ENCODE measurements around the gene TMEFF2.

DNA sequence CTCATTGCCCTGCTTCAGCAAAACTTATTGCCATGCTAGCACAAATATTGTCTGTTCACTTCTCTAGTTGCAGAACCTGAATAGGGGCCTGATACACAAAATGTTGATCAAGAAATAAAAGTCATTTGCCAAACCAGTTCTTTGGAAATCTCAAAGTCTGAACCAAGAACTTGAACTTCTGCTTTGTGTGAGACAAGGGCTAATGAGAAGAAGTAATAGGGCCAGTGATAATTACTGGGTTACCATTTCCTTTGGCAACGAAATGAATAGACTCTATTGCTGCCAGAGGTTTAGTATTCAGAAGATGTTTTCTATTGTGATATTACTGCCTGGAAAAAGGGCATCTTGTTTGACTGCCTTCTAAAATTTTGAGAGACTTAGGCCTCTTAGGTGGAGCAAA lies 35.0 kb downstream of the TMEFF2 start:
- TF ChIP-seq MYC (IDR thresholded peaks at IDR 0.05; ENCODE audit: low read depth, low read length) (no peak), POLR2A (IDR thresholded peaks at IDR 0.05; ENCODE audit: extremely low read depth, insufficient read length) (no peak)
- TF ChIP-seq, protein P1, sequence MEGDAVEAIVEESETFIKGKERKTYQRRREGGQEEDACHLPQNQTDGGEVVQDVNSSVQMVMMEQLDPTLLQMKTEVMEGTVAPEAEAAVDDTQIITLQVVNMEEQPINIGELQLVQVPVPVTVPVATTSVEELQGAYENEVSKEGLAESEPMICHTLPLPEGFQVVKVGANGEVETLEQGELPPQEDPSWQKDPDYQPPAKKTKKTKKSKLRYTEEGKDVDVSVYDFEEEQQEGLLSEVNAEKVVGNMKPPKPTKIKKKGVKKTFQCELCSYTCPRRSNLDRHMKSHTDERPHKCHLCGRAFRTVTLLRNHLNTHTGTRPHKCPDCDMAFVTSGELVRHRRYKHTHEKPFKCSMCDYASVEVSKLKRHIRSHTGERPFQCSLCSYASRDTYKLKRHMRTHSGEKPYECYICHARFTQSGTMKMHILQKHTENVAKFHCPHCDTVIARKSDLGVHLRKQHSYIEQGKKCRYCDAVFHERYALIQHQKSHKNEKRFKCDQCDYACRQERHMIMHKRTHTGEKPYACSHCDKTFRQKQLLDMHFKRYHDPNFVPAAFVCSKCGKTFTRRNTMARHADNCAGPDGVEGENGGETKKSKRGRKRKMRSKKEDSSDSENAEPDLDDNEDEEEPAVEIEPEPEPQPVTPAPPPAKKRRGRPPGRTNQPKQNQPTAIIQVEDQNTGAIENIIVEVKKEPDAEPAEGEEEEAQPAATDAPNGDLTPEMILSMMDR (IDR thresholded peaks at IDR 0.05; ENCODE audit: low read depth, low read length) = no peak
- TF ChIP-seq, protein P2, sequence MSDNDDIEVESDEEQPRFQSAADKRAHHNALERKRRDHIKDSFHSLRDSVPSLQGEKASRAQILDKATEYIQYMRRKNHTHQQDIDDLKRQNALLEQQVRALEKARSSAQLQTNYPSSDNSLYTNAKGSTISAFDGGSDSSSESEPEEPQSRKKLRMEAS (IDR thresholded peaks at IDR 0.05; ENCODE audit: low read depth, low read length) = no peak

Data from NB4 (cell line).